Sigmoid colon (tissue), 7 donors: ENCODE results near the gene CDK9. TPM values are rescaled to one million over a fixed set of nuclear protein-coding genes. Genes with fewer than 3 reads are reported as not detected.

Source experiments
- DNase-seq: peaks from one replicate; pipeline ENCODE4 v3.0.0-alpha.2; 2019
- H3K27ac ChIP-seq, 4 donors: fragments of 200-600 bp; sonication (generic); one replicate each; pipeline ENCODE4 v1.5.1; 2016 to 2019; ENCODE audit warnings: mild to moderate bottlenecking in 1 of 4
- H3K27me3 ChIP-seq, 3 donors: fragments of 200-600 bp; sonication (generic); one replicate each; pipeline ENCODE4 v1.5.1; 2019; ENCODE audit warnings: mild to moderate bottlenecking in 1 of 3
- H3K36me3 ChIP-seq, 4 donors: fragments of 200-600 bp; sonication (generic); one replicate each; pipeline ENCODE4 v1.5.1; 2016 to 2019
- H3K4me1 ChIP-seq, 4 donors: fragments of 200-600 bp; sonication (generic); one replicate each; pipeline ENCODE4 v1.5.1; 2017 to 2019
- H3K4me3 ChIP-seq, 4 donors: fragments of 200-600 bp; sonication (generic); one replicate each; pipeline ENCODE4 v1.5.1; 2017 to 2019; ENCODE audit warnings: mild to moderate bottlenecking in 2 of 4, moderate library complexity in 1 of 4
- H3K9me3 ChIP-seq, 4 donors: fragments of 200-600 bp in 3 of 4; sonication (generic) in 3 of 4; one replicate each; pipeline versions ENCODE4 v1.5.1 to v1.6.1; 2013 to 2019
- CTCF ChIP-seq, 4 experiments: fragments of 450-650 bp in 3 of 4; fragments of 200-600 bp in 1 of 4; IDR thresholded peaks; one replicate each; pipeline ENCODE4 v1.5.1; 2016 to 2019; ENCODE audit warnings: antibody characterized with exemption in 4 of 4, mild to moderate bottlenecking in 3 of 4, moderate library complexity in 2 of 4
- EP300 ChIP-seq, 4 donors: sonication (generic); formaldehyde crosslinking; IDR thresholded peaks; one replicate each; pipeline ENCODE4 v1.6.1; 2017; ENCODE audit warnings: antibody characterized with exemption in 4 of 4
- POLR2A ChIP-seq, 2 donors: fragments of 450-650 bp; IDR thresholded peaks; one replicate each; pipeline ENCODE4 v1.6.1; 2016; ENCODE audit warnings: antibody characterized with exemption in 2 of 2, mild to moderate bottlenecking in 2 of 2, moderate library complexity in 2 of 2
- POLR2AphosphoS5 ChIP-seq, 4 donors: sonication (generic); formaldehyde crosslinking; IDR thresholded peaks; one replicate each; pipeline ENCODE4 v1.6.1; 2017; ENCODE audit warnings: antibody characterized with exemption in 4 of 4
- WGBS, 2 donors: extraction: QIAGEN DNeasy Blood & Tissue Kit; methylation state at CpG; one replicate each; pipeline ENCODE4 v1.1.7; 2013; 5-methylcytosine and 5-hydroxymethylcytosine counted together
- intact Hi-C: fragments of 100-400 bp; cut with DNase I; formaldehyde crosslinking; loops from one replicate; pipeline ENCODE4 v1.15.1; 2023
- polyA plus RNA-seq, 3 donors: library from polyadenylated mRNA; stranded (reverse); fragments of 200-250 nt; gene quantifications; one replicate each; pipeline ENCODE4 v1.2.3, GENCODE V29; 2013
- total RNA-seq, 4 donors: library from RNA; depleted of rRNA; stranded (reverse); fragments of >200 nt; gene quantifications; one replicate each; pipeline ENCODE4 v1.1.0, GENCODE V29; 2016
- donor health status: healthy with polysubstance abuse.
- donor health status: Bipolar disorder and iron deficiency.
- donor health status: healthy.

CDK9 gene
- total and polyA plus RNA-seq, 7 donors: 28.9 to 77.2 (median 47.2) TPM

GRCh38 chr9:127808347-127809001 is 22.6 kb downstream of the CDK9 start:
- WGBS, 2 donors: 85 to 93% methylated on average over 17 of the region's 17 CpGs
- Histone ChIP-seq H3K27me3 (no peaks in the 10 kb centered on the region), H3K4me3 (no peak overlapping the region), H3K9me3 (no peaks in the 10 kb centered on the region), H3K27ac (no peak overlapping the region), H3K36me3 (peaks cover 20 to 83% (median 31%) of the 10 kb centered on the region in 4 donors), H3K4me1 (peaks cover 0 to 27% (median 18%) of the 10 kb centered on the region in 4 donors)
- no peak for TF ChIP-seq POLR2AphosphoS5 (IDR thresholded peaks at IDR 0.05)
- TF ChIP-seq EP300 (IDR thresholded peaks at IDR 0.05): no peak
- no peak for TF ChIP-seq CTCF (IDR thresholded peaks at IDR 0.05)
- TF ChIP-seq POLR2A (IDR thresholded peaks at IDR 0.05): no peak
- DNase-seq: no peak
- intact Hi-C loops: no loop called here

- Histone ChIP-seq H3K4me3 (peak overlapping the region in 1 of 4 donors; percentile 10), H3K9me3 (no peaks in the 10 kb centered on the region), H3K27ac (peak overlapping the region in 1 of 4 donors; percentile 41), H3K27me3 (no peaks in the 10 kb centered on the region), H3K4me1 (peaks cover 0 to 21% (median 12%) of the 10 kb centered on the region in 4 donors), H3K36me3 (peaks cover 26 to 89% (median 36%) of the 10 kb centered on the region in 4 donors)
- WGBS, 2 donors: 50 to 82% methylated on average over 9 of the region's 9 CpGs
- DNase-seq: no peak
- no peak for TF ChIP-seq EP300 (IDR thresholded peaks at IDR 0.05)
- TF ChIP-seq CTCF (IDR thresholded peaks at IDR 0.05): no peak
- no peak for TF ChIP-seq POLR2AphosphoS5 (IDR thresholded peaks at IDR 0.05)
- no peak for TF ChIP-seq POLR2A (IDR thresholded peaks at IDR 0.05)
- intact Hi-C loops: no loop called here
Measured at GRCh38 chr9:127809002-127809539, 23.2 kb downstream of the CDK9 start.

GRCh38 chr9:127809540-127810377 is 23.9 kb downstream of the CDK9 start:
- H3K9me3 ChIP-seq: no peaks in the 10 kb centered on the region
- intact Hi-C loops: no loop called here
- H3K36me3 ChIP-seq: peaks cover 33 to 93% (median 39%) of the 10 kb centered on the region in 4 donors
- no peaks in the 10 kb centered on the region for H3K27me3 ChIP-seq
- no peak for TF ChIP-seq EP300 (IDR thresholded peaks at IDR 0.05)
- TF ChIP-seq POLR2AphosphoS5 (IDR thresholded peaks at IDR 0.05): no peak
- peak overlapping the region in 2 of 4 donors; percentile 7 to 41 for H3K27ac ChIP-seq
- WGBS, 2 donors: 26 to 52% methylated on average over 57 of the region's 57 CpGs
- H3K4me1 ChIP-seq: peaks cover 0 to 14% (median 5%) of the 10 kb centered on the region in 4 donors
- no peak for DNase-seq
- peak overlapping the region in 1 of 4 donors; percentile 10 for H3K4me3 ChIP-seq

GRCh38 chr9:127810378-127811187 is 24.7 kb downstream of the CDK9 start:
- no peaks in the 10 kb centered on the region for H3K27me3 ChIP-seq
- intact Hi-C loops: no loop called here
- 95% methylated on average over 10 of the region's 10 CpGs for WGBS, 2 donors
- DNase-seq: no peak
- TF ChIP-seq EP300 (IDR thresholded peaks at IDR 0.05): no peak
- TF ChIP-seq CTCF (IDR thresholded peaks at IDR 0.05): no peak
- TF ChIP-seq POLR2AphosphoS5 (IDR thresholded peaks at IDR 0.05): no peak
- TF ChIP-seq POLR2A (IDR thresholded peaks at IDR 0.05): no peak
- no peaks in the 10 kb centered on the region for H3K9me3 ChIP-seq
- H3K4me3 ChIP-seq: no peak overlapping the region
- peak overlapping the region in 2 of 4 donors; percentile 7 to 41 for H3K27ac ChIP-seq
- H3K36me3 ChIP-seq: peaks cover 33 to 93% (median 47%) of the 10 kb centered on the region in 4 donors
- H3K4me1 ChIP-seq: peaks cover 0 to 13% (median 3%) of the 10 kb centered on the region in 4 donors
